Hepatocyte (in vitro differentiated cells): Measurements from ENCODE around the gene SMIM10L1. TPM values are rescaled to one million over a fixed set of nuclear protein-coding genes. Genes with fewer than 3 reads are reported as not detected.

Experiments
- DNase-seq: peaks from one replicate; pipeline ENCODE4 v3.0.0-alpha.2; 2016; ENCODE audit warnings: low spot score
- H2AFZ ChIP-seq: fragments of 200-600 bp; sonication (generic); 2 replicates; pipeline ENCODE4 v1.6.0; 2016; ENCODE audit warnings: antibody characterized with exemption, mild to moderate bottlenecking
- H3K27ac ChIP-seq: fragments of 200-600 bp; sonication (generic); 2 replicates; pipeline ENCODE4 v1.5.1; 2016; ENCODE audit warnings: mild to moderate bottlenecking
- H3K27me3 ChIP-seq: fragments of 200-600 bp; sonication (generic); 2 replicates; pipeline ENCODE4 v1.6.1; 2016
- H3K36me3 ChIP-seq: fragments of 200-600 bp; sonication (generic); replicated peaks from 2 replicates; pipeline ENCODE4 v1.5.1; 2016; ENCODE audit warnings: low read depth; ENCODE audit not compliant: insufficient read depth
- H3K4me1 ChIP-seq: fragments of 200-600 bp; sonication (generic); 2 replicates; pipeline ENCODE4 v1.5.1; 2016; ENCODE audit warnings: mild to moderate bottlenecking, moderate library complexity; ENCODE audit not compliant: insufficient read depth
- H3K4me2 ChIP-seq: fragments of 200-600 bp; sonication (generic); 2 replicates; pipeline ENCODE4 v1.6.0; 2016
- H3K4me3 ChIP-seq: fragments of 200-600 bp; sonication (generic); 2 replicates; pipeline ENCODE4 v1.5.1; 2016; ENCODE audit warnings: mild to moderate bottlenecking
- H3K79me2 ChIP-seq: fragments of 200-600 bp; sonication (generic); 2 replicates; pipeline ENCODE4 v1.6.0; 2017; ENCODE audit warnings: mild to moderate bottlenecking
- H3K9me2 ChIP-seq: fragments of 200-600 bp; sonication (generic); replicated peaks from 2 replicates; pipeline ENCODE4 v1.6.0; 2017; ENCODE audit warnings: mild to moderate bottlenecking; ENCODE audit not compliant: insufficient read depth
- H3K9me3 ChIP-seq: fragments of 200-600 bp; sonication (generic); 2 replicates; pipeline ENCODE4 v1.5.1; 2016; ENCODE audit warnings: low read depth, mild to moderate bottlenecking
- H4K20me1 ChIP-seq: fragments of 200-600 bp; sonication (generic); 2 replicates; pipeline ENCODE4 v1.6.0; 2016; ENCODE audit warnings: mild to moderate bottlenecking; ENCODE audit not compliant: insufficient read depth, poor library complexity, severe bottlenecking
- CTCF ChIP-seq: fragments of 200-600 bp; sonication (generic); IDR thresholded peaks from 2 replicates; pipeline ENCODE4 v1.5.1; 2016; ENCODE audit warnings: antibody characterized with exemption, mild to moderate bottlenecking; ENCODE audit not compliant: poor library complexity
- EZH2 ChIP-seq: fragments of 200-600 bp; sonication (generic); IDR thresholded peaks from 2 replicates; pipeline ENCODE4 v1.6.1; 2016; ENCODE audit warnings: antibody characterized with exemption, mild to moderate bottlenecking, borderline replicate concordance
- EZH2phosphoT487 ChIP-seq: fragments of 200-600 bp; sonication (generic); IDR thresholded peaks from one replicate; pipeline ENCODE4 v1.6.1; 2018; ENCODE audit warnings: antibody characterized with exemption, mild to moderate bottlenecking, low read depth, moderate library complexity; ENCODE audit not compliant: unreplicated experiment, severe bottlenecking
- WGBS: methylation state at CpG from one replicate; pipeline ENCODE4 v1.1.6; 2016; ENCODE audit warnings: low lambda C conversion rate; ENCODE audit errors: missing lambda C conversion rate; 5-methylcytosine and 5-hydroxymethylcytosine counted together
- polyA plus RNA-seq: library from polyadenylated mRNA; unstranded; fragments of >200 nt; fragmentation: Nextera tagmentation; extraction: Ambion mirVana; gene quantifications from 2 replicates; pipeline ENCODE4 v1.2.1, GENCODE V29; 2016
- total RNA-seq: library from RNA; depleted of rRNA; stranded (reverse); fragments of >200 nt; gene quantifications from 2 replicates; pipeline ENCODE4 v1.2.3, GENCODE V29; 2014

Gene SMIM10L1
- total and polyA plus RNA-seq, 2 experiments from 2014 or later: 8.8 to 13.1 TPM

- no peak for DNase-seq
- WGBS: 92% methylated on average over 5 of the region's 5 CpGs
- no peak for TF ChIP-seq EZH2
- no peak overlapping the region for H3K4me2 ChIP-seq
- H3K4me1 ChIP-seq: no peaks in the 10 kb centered on the region
- no peaks in the 10 kb centered on the region for H3K9me2 ChIP-seq
- H3K27ac ChIP-seq: no peak overlapping the region
- H3K27me3 ChIP-seq: no peaks in the 10 kb centered on the region
- no peaks in the 10 kb centered on the region for H4K20me1 ChIP-seq
- H3K79me2 ChIP-seq: peaks cover 69% of the 10 kb centered on the region
- H3K9me3 ChIP-seq: no peaks in the 10 kb centered on the region
- no peak overlapping the region for H2AFZ ChIP-seq
- no peak overlapping the region for H3K4me3 ChIP-seq
- no peaks in the 10 kb centered on the region for H3K36me3 ChIP-seq
Measured at GRCh38 chr12:11144297-11144696, 26.7 kb upstream of the SMIM10L1 start.

GRCh38 chr12:11147420-11147819 lies 23.6 kb upstream of the SMIM10L1 start:
- 100% methylated on average over 1 of the region's 1 CpG for WGBS
- Histone ChIP-seq H3K27ac (no peak overlapping the region), H3K27me3 (no peaks in the 10 kb centered on the region), H3K4me3 (no peak overlapping the region), H3K4me2 (no peak overlapping the region), H4K20me1 (no peaks in the 10 kb centered on the region), H3K4me1 (no peaks in the 10 kb centered on the region), H3K9me2 (no peaks in the 10 kb centered on the region), H3K79me2 (peaks cover 56% of the 10 kb centered on the region), H2AFZ (no peak overlapping the region), H3K9me3 (no peaks in the 10 kb centered on the region), H3K36me3 (no peaks in the 10 kb centered on the region)
- TF ChIP-seq CTCF: no peak
- no peak for TF ChIP-seq EZH2phosphoT487
- no peak for TF ChIP-seq EZH2
- no peak for DNase-seq

GRCh38 chr12:11150832-11151231 lies 20.2 kb upstream of the SMIM10L1 start:
- Histone ChIP-seq H2AFZ (no peak overlapping the region), H3K4me2 (no peak overlapping the region), H3K9me2 (no peaks in the 10 kb centered on the region), H3K27me3 (no peaks in the 10 kb centered on the region), H4K20me1 (no peaks in the 10 kb centered on the region), H3K4me1 (no peaks in the 10 kb centered on the region), H3K4me3 (no peak overlapping the region), H3K27ac (no peak overlapping the region), H3K9me3 (no peaks in the 10 kb centered on the region), H3K36me3 (no peaks in the 10 kb centered on the region), H3K79me2 (peaks cover 62% of the 10 kb centered on the region)
- 75% methylated on average over 1 of the region's 1 CpG for WGBS
- DNase-seq: no peak
- TF ChIP-seq EZH2phosphoT487 (no peak), EZH2 (no peak), CTCF (no peak)

- Histone ChIP-seq H2AFZ (no peak overlapping the region), H3K4me3 (no peak overlapping the region), H3K4me1 (no peaks in the 10 kb centered on the region), H4K20me1 (no peaks in the 10 kb centered on the region), H3K9me3 (no peaks in the 10 kb centered on the region), H3K79me2 (peaks cover 61% of the 10 kb centered on the region), H3K4me2 (no peak overlapping the region), H3K9me2 (no peaks in the 10 kb centered on the region), H3K27ac (no peak overlapping the region), H3K36me3 (no peaks in the 10 kb centered on the region), H3K27me3 (no peaks in the 10 kb centered on the region)
- TF ChIP-seq CTCF: no peak
- no peak for TF ChIP-seq EZH2
- TF ChIP-seq EZH2phosphoT487: no peak
- 94% methylated on average over 2 of the region's 2 CpGs for WGBS
- no peak for DNase-seq
Measured at GRCh38 chr12:11152725-11153124, 18.3 kb upstream of the SMIM10L1 start.
